Glutamatergic neuron (in vitro differentiated cells): ENCODE measurements around the gene FFAR2. TPM values are rescaled to one million over a fixed set of nuclear protein-coding genes. Genes with fewer than 3 reads are reported as not detected.

Source experiments
- DNase-seq: peaks from one replicate; pipeline ENCODE4 v3.0.0; 2022
- H3K27ac Mint-ChIP-seq: one replicate; pipeline ENCODE4 v1.8.0; 2020; ENCODE audit warnings: mild to moderate bottlenecking, mixed read lengths, inconsistent platforms; ENCODE audit not compliant: unreplicated experiment
- H3K27me3 Mint-ChIP-seq: one replicate; pipeline ENCODE4 v1.8.0; 2020; ENCODE audit warnings: mild to moderate bottlenecking, moderate library complexity, mixed read lengths, inconsistent platforms; ENCODE audit not compliant: unreplicated experiment
- H3K36me3 Mint-ChIP-seq: one replicate; pipeline ENCODE4 v1.8.0; 2020; ENCODE audit warnings: mild to moderate bottlenecking, mixed read lengths, inconsistent platforms; ENCODE audit not compliant: unreplicated experiment
- H3K4me1 Mint-ChIP-seq: one replicate; pipeline ENCODE4 v1.8.0; 2020; ENCODE audit warnings: mild to moderate bottlenecking, low read depth, mixed read lengths, inconsistent platforms; ENCODE audit not compliant: unreplicated experiment
- H3K4me3 Mint-ChIP-seq: one replicate; pipeline ENCODE4 v1.8.0; 2020; ENCODE audit warnings: mild to moderate bottlenecking, mixed read lengths, inconsistent platforms; ENCODE audit not compliant: unreplicated experiment
- H3K9me3 Mint-ChIP-seq: one replicate; pipeline ENCODE4 v1.8.0; 2020; ENCODE audit warnings: mild to moderate bottlenecking, moderate library complexity, mixed read lengths, inconsistent platforms; ENCODE audit not compliant: unreplicated experiment
- CTCF ChIP-seq: fragments of 200-600 bp; sonication (generic); IDR thresholded peaks from one replicate; pipeline ENCODE4 v1.5.0; 2021; ENCODE audit not compliant: partially characterized antibody, unreplicated experiment
- total RNA-seq: library from RNA; stranded (reverse); fragmentation: NEBNext Ultra II Directional; extraction: Animal tissue kit (Norgen Biotek cat#: 25700); gene quantifications from one replicate; pipeline ENCODE4 v1.2.1, GENCODE V29; 2021; ENCODE audit not compliant: unreplicated experiment

Gene FFAR2
- total RNA-seq, 1 donor from 2014 or later: not detected

GRCh38 chr19:35451338-35452096 is 3.5 kb downstream of the FFAR2 start:
- peaks cover 3% of the 10 kb centered on the region for H3K27me3 Mint-ChIP-seq
- no peak overlapping the region for H3K27ac Mint-ChIP-seq
- H3K4me3 Mint-ChIP-seq: no peak overlapping the region
- no peaks in the 10 kb centered on the region for H3K36me3 Mint-ChIP-seq
- H3K4me1 Mint-ChIP-seq: no peaks in the 10 kb centered on the region
- no peak for TF ChIP-seq CTCF
- no peak for DNase-seq
- H3K9me3 Mint-ChIP-seq: peaks cover 4% of the 10 kb centered on the region

DNA sequence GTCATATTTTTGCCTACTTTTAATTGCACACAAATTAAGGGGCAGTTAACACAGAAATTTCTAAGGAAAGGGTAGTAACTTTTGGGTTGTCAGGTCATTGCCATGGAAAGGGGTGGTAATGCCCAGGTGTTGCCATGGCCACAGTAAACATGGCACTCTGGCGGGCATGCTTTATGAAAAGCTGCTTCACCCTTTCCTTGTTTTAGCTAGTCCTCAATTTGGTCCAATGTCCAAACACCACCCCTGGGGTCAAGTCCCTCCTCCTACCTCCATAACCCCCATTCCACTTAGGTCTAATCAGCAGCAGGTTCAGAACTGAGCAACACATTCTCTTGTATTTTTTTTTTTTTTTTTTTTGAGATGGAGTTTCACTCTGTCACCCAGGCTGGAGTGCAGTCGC is 6.6 kb downstream of the FFAR2 start:
- Mint-ChIP-seq H3K4me1 (peaks cover 4% of the 10 kb centered on the region), H3K27ac (no peak overlapping the region), H3K4me3 (no peak overlapping the region), H3K27me3 (no peaks in the 10 kb centered on the region), H3K36me3 (no peaks in the 10 kb centered on the region), H3K9me3 (peaks cover 4% of the 10 kb centered on the region)
- no peak for DNase-seq
- TF ChIP-seq CTCF: no peak

GRCh38 chr19:35455616-35456201 is 7.7 kb downstream of the FFAR2 start:
- H3K27me3 Mint-ChIP-seq: no peaks in the 10 kb centered on the region
- H3K4me1 Mint-ChIP-seq: peaks cover 4% of the 10 kb centered on the region
- H3K36me3 Mint-ChIP-seq: no peaks in the 10 kb centered on the region

GRCh38 chr19:35457173-35457572 is 9.1 kb downstream of the FFAR2 start:
- no peaks in the 10 kb centered on the region for H3K36me3 Mint-ChIP-seq
- no peak for TF ChIP-seq CTCF
- H3K27ac Mint-ChIP-seq: no peak overlapping the region
- no peaks in the 10 kb centered on the region for H3K9me3 Mint-ChIP-seq
- no peak overlapping the region for H3K4me3 Mint-ChIP-seq
- H3K4me1 Mint-ChIP-seq: peaks cover 4% of the 10 kb centered on the region
- no peaks in the 10 kb centered on the region for H3K27me3 Mint-ChIP-seq
- DNase-seq: no peak

More at GRCh38 chr19:35455616-35456201, 7.7 kb downstream of the FFAR2 start:
- H3K4me3 Mint-ChIP-seq: no peak overlapping the region
- TF ChIP-seq CTCF: no peak
- no peak overlapping the region for H3K27ac Mint-ChIP-seq
- no peak for DNase-seq
- H3K9me3 Mint-ChIP-seq: peaks cover 2% of the 10 kb centered on the region

DNA sequence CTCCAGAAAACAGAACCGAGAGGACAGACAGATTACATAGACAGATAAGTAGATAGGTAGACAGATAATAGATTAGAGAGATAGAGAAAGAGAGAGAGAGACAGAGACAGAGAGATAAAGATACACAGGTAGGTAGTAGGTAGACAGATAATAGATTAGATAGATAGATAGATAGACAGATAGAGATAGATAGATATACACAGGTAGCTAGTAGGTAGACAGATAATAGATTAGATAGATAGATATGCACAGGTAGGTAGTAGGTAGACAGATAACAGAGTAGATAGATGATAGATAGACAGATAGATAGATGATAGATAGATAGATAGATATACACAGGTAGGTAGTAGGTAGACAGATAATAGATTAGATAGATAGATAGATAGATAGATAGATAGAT is 10.1 kb downstream of the FFAR2 start:
- DNase-seq: no peak
- Mint-ChIP-seq H3K9me3 (no peaks in the 10 kb centered on the region), H3K36me3 (no peaks in the 10 kb centered on the region), H3K4me3 (no peak overlapping the region), H3K4me1 (peaks cover 4% of the 10 kb centered on the region), H3K27ac (no peak overlapping the region), H3K27me3 (no peaks in the 10 kb centered on the region)
- no peak for TF ChIP-seq CTCF
